ENCODE data around the gene GABARAP. TPM values are rescaled to one million over a fixed set of nuclear protein-coding genes. Genes with fewer than 3 reads are reported as not detected.

GABARAP gene
- polyA plus RNA-seq, 1 of the 3 experiments (the other 2 are of a cell fraction), result 585 TPM

- H3K27ac ChIP-seq (ENCODE audit: low read depth in 2 of 2, low read length in 1 of 2), result no peak overlapping the region
- H3K9me2 ChIP-seq, result no peaks in the 10 kb centered on the region
- no peak for DNase-seq
- H3K36me3 ChIP-seq (replicated peaks in 1 of 2; ENCODE audit: control insufficient read depth in 1 of 2, insufficient read depth in 2 of 2, low read length in 1 of 2), result peaks cover 19 to 31% of the 10 kb centered on the region in 2 experiments
- no peak overlapping the region for H3K9ac ChIP-seq
- no peaks in the 10 kb centered on the region for H3K9me3 ChIP-seq
- H3K4me2 ChIP-seq, result no peak overlapping the region
- POLR2A ChIA-PET, result no interaction called here
- H3K4me1 ChIP-seq (ENCODE audit: control insufficient read depth in 1 of 2, insufficient read depth in 2 of 2, low read depth in 1 of 2, low read length in 1 of 2), result no peaks in the 10 kb centered on the region
- H3K4me3 ChIP-seq (ENCODE audit: low read depth in 2 of 2, low read length in 1 of 2), result no peak overlapping the region
- no peaks in the 10 kb centered on the region for H4K20me1 ChIP-seq (ENCODE audit: insufficient read depth)
- H3F3A ChIP-seq (replicated peaks; ENCODE audit: insufficient read depth), result no peaks in the 10 kb centered on the region
- 98% methylated on average over 11 of the region's 12 CpGs for WGBS (ENCODE audit: low lambda C conversion rate)
- H3K79me2 ChIP-seq (ENCODE audit: insufficient read depth), result no peaks in the 10 kb centered on the region
- no peak overlapping the region for H2AFZ ChIP-seq (ENCODE audit: low read depth)
- H3K27me3 ChIP-seq (ENCODE audit: insufficient read depth), result no peaks in the 10 kb centered on the region
- CTCF ChIA-PET, result interaction anchor here (0.8 to 1.5 kb wide), 2 partner anchors 23 to 139 kb away, joined by 3 to 4 read pairs; no protein-coding TSS in a partner anchor
- TF ChIP-seq RAD21 (IDR thresholded peaks at IDR 0.05; ENCODE audit: low read length), result no peak
- TF ChIP-seq EZH2phosphoT487 (IDR thresholded peaks at IDR 0.05; ENCODE audit: borderline replicate concordance, low read depth), result no peak
- TF ChIP-seq USF1 (IDR thresholded peaks at IDR 0.05; ENCODE audit: borderline replicate concordance, low read depth), result no peak
- TF ChIP-seq FOXJ3 (CRISPR knock-in tag; IDR thresholded peaks at IDR 0.05), result no peak
- TF ChIP-seq, protein P1, sequence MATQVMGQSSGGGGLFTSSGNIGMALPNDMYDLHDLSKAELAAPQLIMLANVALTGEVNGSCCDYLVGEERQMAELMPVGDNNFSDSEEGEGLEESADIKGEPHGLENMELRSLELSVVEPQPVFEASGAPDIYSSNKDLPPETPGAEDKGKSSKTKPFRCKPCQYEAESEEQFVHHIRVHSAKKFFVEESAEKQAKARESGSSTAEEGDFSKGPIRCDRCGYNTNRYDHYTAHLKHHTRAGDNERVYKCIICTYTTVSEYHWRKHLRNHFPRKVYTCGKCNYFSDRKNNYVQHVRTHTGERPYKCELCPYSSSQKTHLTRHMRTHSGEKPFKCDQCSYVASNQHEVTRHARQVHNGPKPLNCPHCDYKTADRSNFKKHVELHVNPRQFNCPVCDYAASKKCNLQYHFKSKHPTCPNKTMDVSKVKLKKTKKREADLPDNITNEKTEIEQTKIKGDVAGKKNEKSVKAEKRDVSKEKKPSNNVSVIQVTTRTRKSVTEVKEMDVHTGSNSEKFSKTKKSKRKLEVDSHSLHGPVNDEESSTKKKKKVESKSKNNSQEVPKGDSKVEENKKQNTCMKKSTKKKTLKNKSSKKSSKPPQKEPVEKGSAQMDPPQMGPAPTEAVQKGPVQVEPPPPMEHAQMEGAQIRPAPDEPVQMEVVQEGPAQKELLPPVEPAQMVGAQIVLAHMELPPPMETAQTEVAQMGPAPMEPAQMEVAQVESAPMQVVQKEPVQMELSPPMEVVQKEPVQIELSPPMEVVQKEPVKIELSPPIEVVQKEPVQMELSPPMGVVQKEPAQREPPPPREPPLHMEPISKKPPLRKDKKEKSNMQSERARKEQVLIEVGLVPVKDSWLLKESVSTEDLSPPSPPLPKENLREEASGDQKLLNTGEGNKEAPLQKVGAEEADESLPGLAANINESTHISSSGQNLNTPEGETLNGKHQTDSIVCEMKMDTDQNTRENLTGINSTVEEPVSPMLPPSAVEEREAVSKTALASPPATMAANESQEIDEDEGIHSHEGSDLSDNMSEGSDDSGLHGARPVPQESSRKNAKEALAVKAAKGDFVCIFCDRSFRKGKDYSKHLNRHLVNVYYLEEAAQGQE (IDR thresholded peaks at IDR 0.05; ENCODE audit: low read depth, low read length), result no peak
- no peak for TF ChIP-seq YY1 (IDR thresholded peaks at IDR 0.05; ENCODE audit: low read depth)
- TF ChIP-seq TEAD4 (IDR thresholded peaks at IDR 0.05; ENCODE audit: borderline replicate concordance, insufficient read depth), result no peak
- no peak for TF ChIP-seq MEF2A (IDR thresholded peaks at IDR 0.05; ENCODE audit: borderline replicate concordance, low read depth)
- no peak for TF ChIP-seq NRF1 (IDR thresholded peaks at IDR 0.05; ENCODE audit: low read depth, low read length)
- TF ChIP-seq, protein P2, sequence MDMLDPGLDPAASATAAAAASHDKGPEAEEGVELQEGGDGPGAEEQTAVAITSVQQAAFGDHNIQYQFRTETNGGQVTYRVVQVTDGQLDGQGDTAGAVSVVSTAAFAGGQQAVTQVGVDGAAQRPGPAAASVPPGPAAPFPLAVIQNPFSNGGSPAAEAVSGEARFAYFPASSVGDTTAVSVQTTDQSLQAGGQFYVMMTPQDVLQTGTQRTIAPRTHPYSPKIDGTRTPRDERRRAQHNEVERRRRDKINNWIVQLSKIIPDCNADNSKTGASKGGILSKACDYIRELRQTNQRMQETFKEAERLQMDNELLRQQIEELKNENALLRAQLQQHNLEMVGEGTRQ (IDR thresholded peaks at IDR 0.05; ENCODE audit: borderline replicate concordance, low read depth, low read length), result no peak
- no peak for TF ChIP-seq NFIC (IDR thresholded peaks at IDR 0.05; ENCODE audit: borderline replicate concordance)
- TF ChIP-seq JUND (IDR thresholded peaks at IDR 0.05), result no peak
- TF ChIP-seq, protein P3, sequence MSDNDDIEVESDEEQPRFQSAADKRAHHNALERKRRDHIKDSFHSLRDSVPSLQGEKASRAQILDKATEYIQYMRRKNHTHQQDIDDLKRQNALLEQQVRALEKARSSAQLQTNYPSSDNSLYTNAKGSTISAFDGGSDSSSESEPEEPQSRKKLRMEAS (IDR thresholded peaks at IDR 0.05; ENCODE audit: low read depth), result no peak
- no peak for TF ChIP-seq RCOR1 (IDR thresholded peaks at IDR 0.05; ENCODE audit: low read length)
- TF ChIP-seq GABPA (IDR thresholded peaks at IDR 0.05; ENCODE audit: low read depth), result no peak
- no peak for TF ChIP-seq ZBTB33 (IDR thresholded peaks at IDR 0.05; ENCODE audit: borderline replicate concordance, low read depth)
Observed at GRCh38 chr17:7191069-7191468, 51.2 kb downstream of the GABARAP start.
